Peyer's patch (tissue), 4 donors: ENCODE measurements around the gene CRIP3. TPM values are rescaled to one million over a fixed set of nuclear protein-coding genes. Genes with fewer than 3 reads are reported as not detected.
A peak's percentile ranks its signal among the peaks of the same experiment; 100 is the strongest.

ENCODE experiments used
- DNase-seq, 3 donors: peaks; one replicate each; pipeline ENCODE4 v3.0.0-alpha.2; 2017 to 2019
- H3K27ac ChIP-seq, 4 donors: fragments of 200-600 bp; sonication (generic); one replicate each; pipeline ENCODE4 v1.5.1; 2016 to 2019
- H3K27me3 ChIP-seq, 2 donors: fragments of 200-600 bp; sonication (generic); one replicate each; pipeline ENCODE4 v1.5.1; 2019
- H3K36me3 ChIP-seq, 3 donors: fragments of 200-600 bp; sonication (generic); one replicate each; pipeline ENCODE4 v1.5.1; 2016 to 2019
- H3K4me1 ChIP-seq, 4 donors: fragments of 200-600 bp; sonication (generic); one replicate each; pipeline ENCODE4 v1.5.1; 2016 to 2019
- H3K4me3 ChIP-seq, 4 donors: fragments of 200-600 bp; sonication (generic); 1 replicate in 3 of 4; 2 replicates in 1 of 4; pipeline ENCODE4 v1.5.1; 2016 to 2019; ENCODE audit warnings: mild to moderate bottlenecking in 1 of 4
- H3K9me3 ChIP-seq, 4 donors: fragments of 200-600 bp; sonication (generic); one replicate each; pipeline ENCODE4 v1.5.1; 2016 to 2019; ENCODE audit warnings: mild to moderate bottlenecking in 1 of 4
- CTCF ChIP-seq, 6 experiments: fragments of 450-650 bp in 4 of 6; fragments of 200-600 bp in 2 of 6; sonication (generic) in 1 of 6; IDR thresholded peaks; one replicate each; pipeline ENCODE4 v1.5.1; 2017 to 2019; ENCODE audit warnings: antibody characterized with exemption in 6 of 6, mild to moderate bottlenecking in 3 of 6, moderate library complexity in 1 of 6
- POLR2A ChIP-seq, 2 donors: fragments of 450-650 bp; IDR thresholded peaks; one replicate each; pipeline ENCODE4 v1.5.1; 2017; ENCODE audit warnings: antibody characterized with exemption in 2 of 2, mild to moderate bottlenecking in 2 of 2, moderate library complexity in 2 of 2
- total RNA-seq, 4 donors: library from RNA; depleted of rRNA; stranded (reverse); fragments of >200 nt; gene quantifications; one replicate each; pipeline ENCODE4 v1.1.0, GENCODE V29; 2016

CRIP3 gene
- total RNA-seq, 4 donors from 2014 or later: 6.8 TPM; not detected in 3

GRCh38 chr6:43295456-43295855 lies 13.2 kb downstream of the CRIP3 start:
- TF ChIP-seq CTCF (IDR thresholded peaks at IDR 0.05) (no peak), POLR2A (IDR thresholded peaks at IDR 0.05) (no peak)
- H3K4me3 ChIP-seq: no peak overlapping the region
- peaks cover 0 to 7% (median 0%) of the 10 kb centered on the region in 4 donors for H3K4me1 ChIP-seq
- no peak for DNase-seq
- no peak overlapping the region for H3K27ac ChIP-seq
- no peaks in the 10 kb centered on the region for H3K27me3 ChIP-seq
- H3K36me3 ChIP-seq: no peaks in the 10 kb centered on the region
- H3K9me3 ChIP-seq: no peaks in the 10 kb centered on the region

- Histone ChIP-seq H3K9me3 (no peaks in the 10 kb centered on the region), H3K4me1 (peaks cover 0 to 7% (median 0%) of the 10 kb centered on the region in 4 donors), H3K27me3 (no peaks in the 10 kb centered on the region), H3K36me3 (no peaks in the 10 kb centered on the region), H3K27ac (no peak overlapping the region), H3K4me3 (no peak overlapping the region)
- DNase-seq: no peak
- TF ChIP-seq CTCF (IDR thresholded peaks at IDR 0.05) (no peak), POLR2A (IDR thresholded peaks at IDR 0.05) (no peak)
Measured at GRCh38 chr6:43294536-43294935, 14.1 kb downstream of the CRIP3 start.

GRCh38 chr6:43293698-43294097 lies 14.9 kb downstream of the CRIP3 start:
- DNase-seq: no peak
- TF ChIP-seq POLR2A (IDR thresholded peaks at IDR 0.05) (no peak), CTCF (IDR thresholded peaks at IDR 0.05) (no peak)
- no peaks in the 10 kb centered on the region for H3K36me3 ChIP-seq
- no peak overlapping the region for H3K4me3 ChIP-seq
- no peaks in the 10 kb centered on the region for H3K27me3 ChIP-seq
- no peaks in the 10 kb centered on the region for H3K9me3 ChIP-seq
- H3K4me1 ChIP-seq: peaks cover 0 to 7% (median 0%) of the 10 kb centered on the region in 4 donors
- no peak overlapping the region for H3K27ac ChIP-seq

GRCh38 chr6:43292763-43293318 lies 15.8 kb downstream of the CRIP3 start:
- Histone ChIP-seq H3K4me1 (peaks cover 0 to 11% (median 0%) of the 10 kb centered on the region in 4 donors), H3K36me3 (no peaks in the 10 kb centered on the region), H3K9me3 (no peaks in the 10 kb centered on the region), H3K4me3 (no peak overlapping the region), H3K27me3 (no peaks in the 10 kb centered on the region), H3K27ac (no peak overlapping the region)
- TF ChIP-seq POLR2A (IDR thresholded peaks at IDR 0.05) (no peak), CTCF (IDR thresholded peaks at IDR 0.05) (no peak)
- DNase-seq: peak in 1 of 3 donors; percentile 21

GRCh38 chr6:43292341-43292740 lies 16.3 kb downstream of the CRIP3 start:
- Histone ChIP-seq H3K27ac (no peak overlapping the region), H3K27me3 (no peaks in the 10 kb centered on the region), H3K4me3 (no peak overlapping the region), H3K36me3 (no peaks in the 10 kb centered on the region), H3K9me3 (no peaks in the 10 kb centered on the region), H3K4me1 (peaks cover 0 to 16% (median 0%) of the 10 kb centered on the region in 4 donors)
- peak in 1 of 3 donors; percentile 25 for DNase-seq
- TF ChIP-seq POLR2A (IDR thresholded peaks at IDR 0.05) (no peak), CTCF (IDR thresholded peaks at IDR 0.05) (no peak)

- no peak overlapping the region for H3K4me3 ChIP-seq
- H3K4me1 ChIP-seq: peaks cover 0 to 22% (median 0%) of the 10 kb centered on the region in 4 donors
- H3K27me3 ChIP-seq: no peaks in the 10 kb centered on the region
- TF ChIP-seq POLR2A (IDR thresholded peaks at IDR 0.05) (no peak), CTCF (IDR thresholded peaks at IDR 0.05) (no peak)
- no peak for DNase-seq
- H3K36me3 ChIP-seq: no peaks in the 10 kb centered on the region
- H3K27ac ChIP-seq: peak overlapping the region in 1 of 4 donors; percentile 72
- H3K9me3 ChIP-seq: no peaks in the 10 kb centered on the region
Measured at GRCh38 chr6:43291708-43292107, 16.9 kb downstream of the CRIP3 start.
